ENCODE results near the gene ECHS1.

GRCh38 chr10:133377025-133377817 is 4.1 kb upstream of the ECHS1 start:
- TF ChIP-seq CTCF (IDR thresholded peaks at IDR 0.05 in 2 of 3, conservative IDR thresholded peaks at IDR 0.05 in 1 of 3; ENCODE audit: borderline replicate concordance in 1 of 3, insufficient read depth in 1 of 3, low read depth in 2 of 3, low read length in 2 of 3): no peak
- no peak for TF ChIP-seq TCF7L2 (IDR thresholded peaks at IDR 0.05; ENCODE audit: borderline replicate concordance, extremely low read depth, insufficient read depth, insufficient read length)
- TF ChIP-seq POLR2A (IDR thresholded peaks at IDR 0.05; ENCODE audit: borderline replicate concordance, extremely low read depth, insufficient read depth, insufficient read length): no peak
- TF ChIP-seq JUND (IDR thresholded peaks at IDR 0.05): no peak
- no peak for TF ChIP-seq POLR2AphosphoS5 (IDR thresholded peaks at IDR 0.05; ENCODE audit: low read depth, low read length)
- TF ChIP-seq CEBPB (IDR thresholded peaks at IDR 0.05; ENCODE audit: low read depth): no peak
- no peak for TF ChIP-seq ZNF274 (IDR thresholded peaks at IDR 0.05; ENCODE audit: low read depth, low read length)
- no peak for TF ChIP-seq EZH2phosphoT487 (IDR thresholded peaks at IDR 0.05; ENCODE audit: borderline replicate concordance)
- TF ChIP-seq MAX (IDR thresholded peaks at IDR 0.05): no peak
- TF ChIP-seq, protein P1, sequence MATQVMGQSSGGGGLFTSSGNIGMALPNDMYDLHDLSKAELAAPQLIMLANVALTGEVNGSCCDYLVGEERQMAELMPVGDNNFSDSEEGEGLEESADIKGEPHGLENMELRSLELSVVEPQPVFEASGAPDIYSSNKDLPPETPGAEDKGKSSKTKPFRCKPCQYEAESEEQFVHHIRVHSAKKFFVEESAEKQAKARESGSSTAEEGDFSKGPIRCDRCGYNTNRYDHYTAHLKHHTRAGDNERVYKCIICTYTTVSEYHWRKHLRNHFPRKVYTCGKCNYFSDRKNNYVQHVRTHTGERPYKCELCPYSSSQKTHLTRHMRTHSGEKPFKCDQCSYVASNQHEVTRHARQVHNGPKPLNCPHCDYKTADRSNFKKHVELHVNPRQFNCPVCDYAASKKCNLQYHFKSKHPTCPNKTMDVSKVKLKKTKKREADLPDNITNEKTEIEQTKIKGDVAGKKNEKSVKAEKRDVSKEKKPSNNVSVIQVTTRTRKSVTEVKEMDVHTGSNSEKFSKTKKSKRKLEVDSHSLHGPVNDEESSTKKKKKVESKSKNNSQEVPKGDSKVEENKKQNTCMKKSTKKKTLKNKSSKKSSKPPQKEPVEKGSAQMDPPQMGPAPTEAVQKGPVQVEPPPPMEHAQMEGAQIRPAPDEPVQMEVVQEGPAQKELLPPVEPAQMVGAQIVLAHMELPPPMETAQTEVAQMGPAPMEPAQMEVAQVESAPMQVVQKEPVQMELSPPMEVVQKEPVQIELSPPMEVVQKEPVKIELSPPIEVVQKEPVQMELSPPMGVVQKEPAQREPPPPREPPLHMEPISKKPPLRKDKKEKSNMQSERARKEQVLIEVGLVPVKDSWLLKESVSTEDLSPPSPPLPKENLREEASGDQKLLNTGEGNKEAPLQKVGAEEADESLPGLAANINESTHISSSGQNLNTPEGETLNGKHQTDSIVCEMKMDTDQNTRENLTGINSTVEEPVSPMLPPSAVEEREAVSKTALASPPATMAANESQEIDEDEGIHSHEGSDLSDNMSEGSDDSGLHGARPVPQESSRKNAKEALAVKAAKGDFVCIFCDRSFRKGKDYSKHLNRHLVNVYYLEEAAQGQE (IDR thresholded peaks at IDR 0.05; ENCODE audit: low read depth): no peak
- no peak for TF ChIP-seq ATF3 (IDR thresholded peaks at IDR 0.05)
- no peak for TF ChIP-seq ZFX (IDR thresholded peaks at IDR 0.05)
